Loucy (cell line): ENCODE measurements around the gene TAF11L9.

ENCODE experiments used
- EZH2phosphoT487 ChIP-seq: fragments of 200-600 bp; IDR thresholded peaks from 2 replicates; pipeline ENCODE4 v1.6.1; 2018; ENCODE audit warnings: antibody characterized with exemption, mild to moderate bottlenecking, moderate library complexity, borderline replicate concordance
- TF ChIP-seq, protein P1 (sequence below): fragments of 200-600 bp; sonication (generic); conservative IDR thresholded peaks from 2 replicates; pipeline ENCODE4 v1.5.1; 2014; ENCODE audit warnings: mild to moderate bottlenecking, antibody characterized with exemption, low read length

DNA sequence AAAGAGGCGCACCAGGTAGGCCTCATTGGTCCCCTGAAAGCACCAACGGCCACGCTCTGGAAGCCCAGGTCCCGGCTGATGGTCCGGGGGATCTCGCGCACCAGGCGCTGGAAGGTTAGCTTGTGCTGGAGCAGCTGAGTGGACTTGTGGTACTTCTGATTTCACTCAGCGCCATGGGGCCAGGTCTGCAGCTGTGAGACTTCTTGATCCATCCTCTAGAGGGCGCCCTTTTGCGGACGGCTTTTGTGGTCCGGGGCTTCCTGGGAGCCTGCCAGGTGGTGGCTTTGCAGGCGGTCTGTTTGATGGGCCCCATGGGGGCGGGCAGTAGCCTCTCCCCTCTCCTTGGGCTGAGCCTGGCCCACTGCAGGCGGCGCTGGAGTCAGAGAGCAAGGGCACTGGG is 26.4 kb upstream of the TAF11L9 start:
- TF ChIP-seq, protein P1, sequence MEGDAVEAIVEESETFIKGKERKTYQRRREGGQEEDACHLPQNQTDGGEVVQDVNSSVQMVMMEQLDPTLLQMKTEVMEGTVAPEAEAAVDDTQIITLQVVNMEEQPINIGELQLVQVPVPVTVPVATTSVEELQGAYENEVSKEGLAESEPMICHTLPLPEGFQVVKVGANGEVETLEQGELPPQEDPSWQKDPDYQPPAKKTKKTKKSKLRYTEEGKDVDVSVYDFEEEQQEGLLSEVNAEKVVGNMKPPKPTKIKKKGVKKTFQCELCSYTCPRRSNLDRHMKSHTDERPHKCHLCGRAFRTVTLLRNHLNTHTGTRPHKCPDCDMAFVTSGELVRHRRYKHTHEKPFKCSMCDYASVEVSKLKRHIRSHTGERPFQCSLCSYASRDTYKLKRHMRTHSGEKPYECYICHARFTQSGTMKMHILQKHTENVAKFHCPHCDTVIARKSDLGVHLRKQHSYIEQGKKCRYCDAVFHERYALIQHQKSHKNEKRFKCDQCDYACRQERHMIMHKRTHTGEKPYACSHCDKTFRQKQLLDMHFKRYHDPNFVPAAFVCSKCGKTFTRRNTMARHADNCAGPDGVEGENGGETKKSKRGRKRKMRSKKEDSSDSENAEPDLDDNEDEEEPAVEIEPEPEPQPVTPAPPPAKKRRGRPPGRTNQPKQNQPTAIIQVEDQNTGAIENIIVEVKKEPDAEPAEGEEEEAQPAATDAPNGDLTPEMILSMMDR = peak; percentile 18; the same call in 1 of the 2 replicates
- no peak for TF ChIP-seq EZH2phosphoT487
